Measurements from ENCODE around the gene RNASE1. TPM values are rescaled to one million over a fixed set of nuclear protein-coding genes. Genes with fewer than 3 reads are reported as not detected.

The RNASE1 gene
- total and polyA plus RNA-seq, 2 experiments from 2014 or later: 0.56 to 1.7 TPM

DNA sequence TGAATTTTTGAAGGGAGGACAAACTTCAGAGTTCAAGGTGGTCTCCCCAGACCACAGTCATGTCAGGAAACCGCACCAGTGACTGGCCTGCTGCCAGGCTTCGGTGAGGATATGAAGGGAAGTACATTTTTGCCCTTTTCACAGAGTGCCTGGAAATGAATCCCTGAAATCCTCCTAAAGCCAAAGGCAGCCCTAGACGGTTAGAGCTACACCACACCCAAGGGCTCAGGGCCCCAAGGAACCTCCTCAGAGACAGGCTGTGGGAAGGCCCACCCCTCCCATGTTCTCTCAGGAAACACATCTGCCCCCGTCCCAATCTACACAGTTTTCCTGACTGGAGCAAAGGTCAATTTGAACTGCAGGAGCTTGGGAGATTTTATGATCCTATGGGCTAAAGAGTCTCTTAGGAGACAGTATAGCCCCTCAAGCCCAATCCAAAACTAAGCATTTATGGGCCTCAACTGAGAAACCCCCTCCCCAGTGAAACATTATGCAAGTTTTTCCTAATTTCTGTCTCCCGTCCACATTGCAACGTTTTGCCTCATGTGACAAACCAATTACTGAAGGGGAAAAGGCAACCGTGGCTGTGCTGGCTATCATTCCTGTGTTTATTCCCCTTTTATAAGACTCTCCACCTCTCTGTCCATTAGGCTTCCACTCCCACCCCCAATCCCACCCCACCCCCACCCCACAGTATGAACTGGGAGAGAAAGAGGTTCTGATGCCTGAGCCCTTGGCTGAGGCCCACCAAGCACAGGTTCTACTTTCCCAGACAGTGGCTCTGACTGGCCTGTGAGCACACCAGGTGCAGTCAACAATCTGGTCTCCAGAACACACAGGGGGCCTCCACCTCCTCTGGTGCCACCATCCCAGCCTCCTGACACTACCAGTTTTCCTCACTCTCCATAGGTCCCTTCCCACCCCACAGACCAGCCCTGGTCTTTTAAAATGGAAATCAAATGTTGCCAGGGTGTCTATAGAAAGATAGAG is 9.6 kb upstream of the RNASE1 start:
- Histone ChIP-seq H3K27ac (ENCODE audit: low read depth) (no peak overlapping the region), H3F3A (replicated peaks; ENCODE audit: low read depth) (no peaks in the 10 kb centered on the region), H3K79me2 (replicated peaks; ENCODE audit: insufficient read depth) (no peaks in the 10 kb centered on the region), H3K4me3 (no peak overlapping the region), H2AFZ (no peak overlapping the region), H3K4me1 (ENCODE audit: insufficient read depth) (no peaks in the 10 kb centered on the region; the same call in 1 of the 2 replicates), H4K20me1 (replicated peaks; ENCODE audit: insufficient read depth) (no peaks in the 10 kb centered on the region), H3K27me3 (ENCODE audit: insufficient read depth) (no peaks in the 10 kb centered on the region), H3K4me2 (no peak overlapping the region), H3K9me2 (ENCODE audit: insufficient read depth) (peaks cover 8% of the 10 kb centered on the region), H3K36me3 (ENCODE audit: insufficient read depth) (no peaks in the 10 kb centered on the region)
- Mint-ChIP-seq H3K27me3 (ENCODE audit: insufficient read depth, low read depth, poor library complexity) (peaks cover 2% of the 10 kb centered on the region), H3K4me1 (peaks cover 7% of the 10 kb centered on the region; the same call in 2 of the 3 replicates), H3K36me3 (ENCODE audit: low read depth) (no peaks in the 10 kb centered on the region), H3K9me3 (no peaks in the 10 kb centered on the region), H3K4me3 (no peak overlapping the region), H3K27ac (no peak overlapping the region)
- DNase-seq (ENCODE audit: low spot score): no peak
- no peak for ATAC-seq
- TF ChIP-seq EZH2phosphoT487 (IDR thresholded peaks at IDR 0.05; ENCODE audit: unreplicated experiment) (no peak), EZH2 (IDR thresholded peaks at IDR 0.05; ENCODE audit: low read depth, unreplicated experiment) (no peak), ETS1 (IDR thresholded peaks at IDR 0.05) (no peak), NANOG (IDR thresholded peaks at IDR 0.05; ENCODE audit: borderline replicate concordance) (no peak), ZNF114 (CRISPR knock-in tag; IDR thresholded peaks at IDR 0.05) (no peak), POLR2AphosphoS5 (IDR thresholded peaks at IDR 0.05; ENCODE audit: low read depth) (no peak), ZNF331 (CRISPR knock-in tag; IDR thresholded peaks at IDR 0.05; ENCODE audit: low read depth) (no peak), REST (IDR thresholded peaks at IDR 0.05; ENCODE audit: unreplicated experiment) (no peak), STAT1 (IDR thresholded peaks at IDR 0.05; ENCODE audit: unreplicated experiment) (no peak), CREB1 (CRISPR knock-in tag; IDR thresholded peaks at IDR 0.05; ENCODE audit: low read depth) (no peak), JUNB (IDR thresholded peaks at IDR 0.05; ENCODE audit: unreplicated experiment) (no peak)
- TF ChIP-seq, protein P1, sequence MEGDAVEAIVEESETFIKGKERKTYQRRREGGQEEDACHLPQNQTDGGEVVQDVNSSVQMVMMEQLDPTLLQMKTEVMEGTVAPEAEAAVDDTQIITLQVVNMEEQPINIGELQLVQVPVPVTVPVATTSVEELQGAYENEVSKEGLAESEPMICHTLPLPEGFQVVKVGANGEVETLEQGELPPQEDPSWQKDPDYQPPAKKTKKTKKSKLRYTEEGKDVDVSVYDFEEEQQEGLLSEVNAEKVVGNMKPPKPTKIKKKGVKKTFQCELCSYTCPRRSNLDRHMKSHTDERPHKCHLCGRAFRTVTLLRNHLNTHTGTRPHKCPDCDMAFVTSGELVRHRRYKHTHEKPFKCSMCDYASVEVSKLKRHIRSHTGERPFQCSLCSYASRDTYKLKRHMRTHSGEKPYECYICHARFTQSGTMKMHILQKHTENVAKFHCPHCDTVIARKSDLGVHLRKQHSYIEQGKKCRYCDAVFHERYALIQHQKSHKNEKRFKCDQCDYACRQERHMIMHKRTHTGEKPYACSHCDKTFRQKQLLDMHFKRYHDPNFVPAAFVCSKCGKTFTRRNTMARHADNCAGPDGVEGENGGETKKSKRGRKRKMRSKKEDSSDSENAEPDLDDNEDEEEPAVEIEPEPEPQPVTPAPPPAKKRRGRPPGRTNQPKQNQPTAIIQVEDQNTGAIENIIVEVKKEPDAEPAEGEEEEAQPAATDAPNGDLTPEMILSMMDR (conservative IDR thresholded peaks at IDR 0.05; ENCODE audit: low read depth in 2 of 2): no peak
- TF ChIP-seq, protein P2, sequence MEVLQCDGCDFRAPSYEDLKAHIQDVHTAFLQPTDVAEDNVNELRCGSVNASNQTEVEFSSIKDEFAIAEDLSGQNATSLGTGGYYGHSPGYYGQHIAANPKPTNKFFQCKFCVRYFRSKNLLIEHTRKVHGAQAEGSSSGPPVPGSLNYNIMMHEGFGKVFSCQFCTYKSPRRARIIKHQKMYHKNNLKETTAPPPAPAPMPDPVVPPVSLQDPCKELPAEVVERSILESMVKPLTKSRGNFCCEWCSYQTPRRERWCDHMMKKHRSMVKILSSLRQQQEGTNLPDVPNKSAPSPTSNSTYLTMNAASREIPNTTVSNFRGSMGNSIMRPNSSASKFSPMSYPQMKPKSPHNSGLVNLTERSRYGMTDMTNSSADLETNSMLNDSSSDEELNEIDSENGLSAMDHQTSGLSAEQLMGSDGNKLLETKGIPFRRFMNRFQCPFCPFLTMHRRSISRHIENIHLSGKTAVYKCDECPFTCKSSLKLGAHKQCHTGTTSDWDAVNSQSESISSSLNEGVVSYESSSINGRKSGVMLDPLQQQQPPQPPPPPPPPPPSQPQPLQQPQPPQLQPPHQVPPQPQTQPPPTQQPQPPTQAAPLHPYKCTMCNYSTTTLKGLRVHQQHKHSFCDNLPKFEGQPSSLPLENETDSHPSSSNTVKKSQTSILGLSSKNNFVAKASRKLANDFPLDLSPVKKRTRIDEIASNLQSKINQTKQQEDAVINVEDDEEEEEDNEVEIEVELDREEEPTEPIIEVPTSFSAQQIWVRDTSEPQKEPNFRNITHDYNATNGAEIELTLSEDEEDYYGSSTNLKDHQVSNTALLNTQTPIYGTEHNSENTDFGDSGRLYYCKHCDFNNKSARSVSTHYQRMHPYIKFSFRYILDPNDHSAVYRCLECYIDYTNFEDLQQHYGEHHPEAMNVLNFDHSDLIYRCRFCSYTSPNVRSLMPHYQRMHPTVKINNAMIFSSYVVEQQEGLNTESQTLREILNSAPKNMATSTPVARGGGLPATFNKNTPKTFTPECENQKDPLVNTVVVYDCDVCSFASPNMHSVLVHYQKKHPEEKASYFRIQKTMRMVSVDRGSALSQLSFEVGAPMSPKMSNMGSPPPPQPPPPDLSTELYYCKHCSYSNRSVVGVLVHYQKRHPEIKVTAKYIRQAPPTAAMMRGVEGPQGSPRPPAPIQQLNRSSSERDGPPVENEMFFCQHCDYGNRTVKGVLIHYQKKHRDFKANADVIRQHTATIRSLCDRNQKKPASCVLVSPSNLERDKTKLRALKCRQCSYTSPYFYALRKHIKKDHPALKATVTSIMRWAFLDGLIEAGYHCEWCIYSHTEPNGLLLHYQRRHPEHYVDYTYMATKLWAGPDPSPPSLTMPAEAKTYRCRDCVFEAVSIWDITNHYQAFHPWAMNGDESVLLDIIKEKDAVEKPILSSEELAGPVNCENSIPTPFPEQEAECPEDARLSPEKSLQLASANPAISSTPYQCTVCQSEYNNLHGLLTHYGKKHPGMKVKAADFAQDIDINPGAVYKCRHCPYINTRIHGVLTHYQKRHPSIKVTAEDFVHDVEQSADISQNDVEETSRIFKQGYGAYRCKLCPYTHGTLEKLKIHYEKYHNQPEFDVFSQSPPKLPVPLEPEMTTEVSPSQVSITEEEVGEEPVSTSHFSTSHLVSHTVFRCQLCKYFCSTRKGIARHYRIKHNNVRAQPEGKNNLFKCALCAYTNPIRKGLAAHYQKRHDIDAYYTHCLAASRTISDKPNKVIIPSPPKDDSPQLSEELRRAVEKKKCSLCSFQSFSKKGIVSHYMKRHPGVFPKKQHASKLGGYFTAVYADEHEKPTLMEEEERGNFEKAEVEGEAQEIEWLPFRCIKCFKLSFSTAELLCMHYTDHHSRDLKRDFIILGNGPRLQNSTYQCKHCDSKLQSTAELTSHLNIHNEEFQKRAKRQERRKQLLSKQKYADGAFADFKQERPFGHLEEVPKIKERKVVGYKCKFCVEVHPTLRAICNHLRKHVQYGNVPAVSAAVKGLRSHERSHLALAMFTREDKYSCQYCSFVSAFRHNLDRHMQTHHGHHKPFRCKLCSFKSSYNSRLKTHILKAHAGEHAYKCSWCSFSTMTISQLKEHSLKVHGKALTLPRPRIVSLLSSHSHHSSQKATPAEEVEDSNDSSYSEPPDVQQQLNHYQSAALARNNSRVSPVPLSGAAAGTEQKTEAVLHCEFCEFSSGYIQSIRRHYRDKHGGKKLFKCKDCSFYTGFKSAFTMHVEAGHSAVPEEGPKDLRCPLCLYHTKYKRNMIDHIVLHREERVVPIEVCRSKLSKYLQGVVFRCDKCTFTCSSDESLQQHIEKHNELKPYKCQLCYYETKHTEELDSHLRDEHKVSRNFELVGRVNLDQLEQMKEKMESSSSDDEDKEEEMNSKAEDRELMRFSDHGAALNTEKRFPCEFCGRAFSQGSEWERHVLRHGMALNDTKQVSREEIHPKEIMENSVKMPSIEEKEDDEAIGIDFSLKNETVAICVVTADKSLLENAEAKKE (CRISPR knock-in tag; IDR thresholded peaks at IDR 0.05): no peak
